PC-3 (cell line): ENCODE data around the gene MANF. TPM values are rescaled to one million over a fixed set of nuclear protein-coding genes. Genes with fewer than 3 reads are reported as not detected.

Source experiments
- ATAC-seq: fragments of 200-7000 bp; cut with Tn5 transposase; 2 replicates; pipeline ENCODE4 v1.9.1; 2020; ENCODE audit warnings: mild to moderate bottlenecking, moderate library complexity
- BruUV-seq: library from RNA; stranded (reverse); fragments of 400-500 nt; replicated peaks from 2 replicates; lab custom pipeline; 2021; lab: Mats Ljungman, UMichigan
- CTCF ChIA-PET: fragments of 300-600 bp; sonication (Branson Sonifier 250); formaldehyde crosslinking; loops from one replicate; lab custom pipeline; 2022; ENCODE audit warnings: antibody characterized with exemption; lab: Charles Lee
- POLR2A ChIA-PET: fragments of 300-600 bp; sonication (Branson Sonifier 250); formaldehyde crosslinking; loops from one replicate; lab custom pipeline; 2022; ENCODE audit warnings: antibody characterized with exemption; ENCODE audit not compliant: unreplicated experiment; lab: Charles Lee
- DNase-seq: peaks from one replicate; pipeline ENCODE4 v3.0.0-alpha.2; 2015
- H2AFZ ChIP-seq: fragments of 300-600 bp; sonication (generic); 2 replicates; pipeline ENCODE4 v1.6.0; 2016; ENCODE audit warnings: antibody characterized with exemption, low read length
- H3F3A ChIP-seq: fragments of 300-600 bp; sonication (generic); one replicate; pipeline ENCODE4 v1.6.0; 2017; ENCODE audit warnings: antibody characterized with exemption, low read length, control low read depth, mild to moderate bottlenecking; ENCODE audit not compliant: unreplicated experiment
- H3K27ac ChIP-seq: fragments of 300-600 bp; sonication (generic); 2 replicates; pipeline ENCODE4 v1.5.1; 2016; ENCODE audit warnings: mild to moderate bottlenecking, low read length
- H3K27me3 ChIP-seq: fragments of 300-600 bp; sonication (generic); 2 replicates; pipeline ENCODE4 v1.6.1; 2016; ENCODE audit warnings: low read length, mixed read lengths
- H3K36me3 ChIP-seq: fragments of 300-600 bp; sonication (generic); 2 replicates; pipeline ENCODE4 v1.6.1; 2016; ENCODE audit warnings: low read depth, mixed run types, low read length, mixed read lengths
- H3K4me1 ChIP-seq: fragments of 300-600 bp; sonication (generic); 2 replicates; pipeline ENCODE4 v1.5.1; 2016; ENCODE audit warnings: low read length; ENCODE audit not compliant: insufficient read depth
- H3K4me2 ChIP-seq: fragments of 300-600 bp; sonication (generic); 2 replicates; pipeline ENCODE4 v1.6.0; 2016; ENCODE audit warnings: low read length
- H3K4me3 ChIP-seq: fragments of 300-600 bp; sonication (generic); 2 replicates; pipeline ENCODE4 v1.5.1; 2016; ENCODE audit warnings: mild to moderate bottlenecking, low read length, mixed read lengths
- H3K79me2 ChIP-seq: fragments of 300-600 bp; sonication (generic); 2 replicates; pipeline ENCODE4 v1.6.1; 2017; ENCODE audit warnings: low read length, mixed read lengths
- H3K9ac ChIP-seq: fragments of 300-600 bp; sonication (generic); 2 replicates; pipeline ENCODE4 v1.6.0; 2016; ENCODE audit warnings: mild to moderate bottlenecking, low read length
- H3K9me2 ChIP-seq: fragments of 300-600 bp; sonication (generic); replicated peaks from 2 replicates; pipeline ENCODE4 v1.6.1; 2016; ENCODE audit warnings: mixed run types, low read length, mixed read lengths
- H3K9me3 ChIP-seq: fragments of 300-600 bp; sonication (generic); 2 replicates; pipeline ENCODE4 v1.6.1; 2016; ENCODE audit warnings: low read length, mixed read lengths
- H4K20me1 ChIP-seq: fragments of 300-600 bp; sonication (generic); 2 replicates; pipeline ENCODE4 v1.6.1; 2016; ENCODE audit warnings: low read length, mixed read lengths
- EZH2 ChIP-seq: fragments of 300-600 bp; sonication (generic); IDR thresholded peaks from one replicate; pipeline ENCODE4 v1.6.1; 2017; ENCODE audit warnings: antibody characterized with exemption, mild to moderate bottlenecking, low read length; ENCODE audit not compliant: unreplicated experiment
- EZH2phosphoT487 ChIP-seq: fragments of 300-600 bp; sonication (generic); IDR thresholded peaks from 2 replicates; pipeline ENCODE4 v1.6.1; 2018; ENCODE audit warnings: mild to moderate bottlenecking, antibody characterized with exemption, low read length, borderline replicate concordance
- intact Hi-C: fragments of 100-400 bp; cut with micrococcal nuclease; formaldehyde crosslinking; loops from 2 replicates; pipeline ENCODE4 v1.9.0; 2023
- total RNA-seq: library from RNA; depleted of rRNA; stranded (reverse); fragments of >200 nt; gene quantifications from 2 replicates; pipeline ENCODE4 v1.2.3, GENCODE V29; 2014
- TF ChIP-seq, protein P1 (sequence below): fragments of 300-600 bp; sonication (generic); conservative IDR thresholded peaks from 2 replicates; pipeline ENCODE4 v1.5.1; 2017; ENCODE audit warnings: antibody characterized with exemption, low read depth, mild to moderate bottlenecking, low read length

MANF gene
- total RNA-seq, 1 experiment from 2014 or later = 200 TPM

DNA sequence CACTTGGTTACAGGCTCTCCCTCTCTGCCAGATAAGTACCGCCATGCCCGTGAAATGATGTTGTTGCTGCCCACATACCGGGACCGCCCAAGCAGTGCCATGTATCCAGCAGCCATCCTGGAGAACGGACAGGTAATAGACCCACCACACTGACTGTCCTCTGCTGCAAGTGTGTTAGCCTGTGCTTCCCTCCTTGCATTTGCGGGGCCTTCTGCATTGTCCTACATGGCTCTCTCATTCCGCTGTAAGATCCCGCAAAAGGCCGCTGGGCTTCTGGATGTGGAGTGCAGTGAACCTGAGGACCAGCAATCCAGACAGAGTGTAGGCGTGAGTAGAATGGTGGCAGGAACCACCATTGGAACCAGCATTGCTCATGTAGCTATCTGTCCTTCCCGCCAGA, 10.6 kb upstream of the MANF start:
- Histone ChIP-seq H3F3A (no peaks in the 10 kb centered on the region), H3K79me2 (no peaks in the 10 kb centered on the region), H3K4me3 (no peak overlapping the region), H4K20me1 (no peaks in the 10 kb centered on the region), H3K9ac (no peak overlapping the region), H2AFZ (no peak overlapping the region), H3K36me3 (no peaks in the 10 kb centered on the region), H3K9me2 (no peaks in the 10 kb centered on the region), H3K4me2 (no peak overlapping the region), H3K27me3 (peaks cover 9% of the 10 kb centered on the region), H3K9me3 (no peaks in the 10 kb centered on the region), H3K4me1 (no peaks in the 10 kb centered on the region), H3K27ac (no peak overlapping the region)
- CTCF ChIA-PET = no interaction called here
- no peak for ATAC-seq
- POLR2A ChIA-PET = no interaction called here
- no TSS peak for BruUV-seq
- DNase-seq = no peak
- intact Hi-C loops = loop anchor here (5.0 kb wide), 2 partner anchors 567 to 697 kb away; no protein-coding TSS in a partner anchor
- TF ChIP-seq, protein P1, sequence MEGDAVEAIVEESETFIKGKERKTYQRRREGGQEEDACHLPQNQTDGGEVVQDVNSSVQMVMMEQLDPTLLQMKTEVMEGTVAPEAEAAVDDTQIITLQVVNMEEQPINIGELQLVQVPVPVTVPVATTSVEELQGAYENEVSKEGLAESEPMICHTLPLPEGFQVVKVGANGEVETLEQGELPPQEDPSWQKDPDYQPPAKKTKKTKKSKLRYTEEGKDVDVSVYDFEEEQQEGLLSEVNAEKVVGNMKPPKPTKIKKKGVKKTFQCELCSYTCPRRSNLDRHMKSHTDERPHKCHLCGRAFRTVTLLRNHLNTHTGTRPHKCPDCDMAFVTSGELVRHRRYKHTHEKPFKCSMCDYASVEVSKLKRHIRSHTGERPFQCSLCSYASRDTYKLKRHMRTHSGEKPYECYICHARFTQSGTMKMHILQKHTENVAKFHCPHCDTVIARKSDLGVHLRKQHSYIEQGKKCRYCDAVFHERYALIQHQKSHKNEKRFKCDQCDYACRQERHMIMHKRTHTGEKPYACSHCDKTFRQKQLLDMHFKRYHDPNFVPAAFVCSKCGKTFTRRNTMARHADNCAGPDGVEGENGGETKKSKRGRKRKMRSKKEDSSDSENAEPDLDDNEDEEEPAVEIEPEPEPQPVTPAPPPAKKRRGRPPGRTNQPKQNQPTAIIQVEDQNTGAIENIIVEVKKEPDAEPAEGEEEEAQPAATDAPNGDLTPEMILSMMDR = no peak
- TF ChIP-seq EZH2phosphoT487 (no peak), EZH2 (no peak)

- Histone ChIP-seq H3F3A (no peaks in the 10 kb centered on the region), H4K20me1 (no peaks in the 10 kb centered on the region), H3K27ac (no peak overlapping the region), H3K79me2 (no peaks in the 10 kb centered on the region), H3K4me2 (no peak overlapping the region), H3K4me1 (no peaks in the 10 kb centered on the region), H3K4me3 (no peak overlapping the region), H3K9ac (no peak overlapping the region), H3K9me3 (no peaks in the 10 kb centered on the region), H3K9me2 (no peaks in the 10 kb centered on the region), H3K36me3 (no peaks in the 10 kb centered on the region), H3K27me3 (peaks cover 2% of the 10 kb centered on the region; the same call in 1 of the 2 replicates), H2AFZ (no peak overlapping the region)
- DNase-seq (no peak), ATAC-seq (no peak)
- no TSS peak for BruUV-seq
- POLR2A ChIA-PET = no interaction called here
- no peak for TF ChIP-seq EZH2
- no peak for TF ChIP-seq EZH2phosphoT487
- TF ChIP-seq, protein P1 = no peak
- CTCF ChIA-PET = no interaction called here
- intact Hi-C loops = no loop called here
Observed at GRCh38 chr3:51375136-51375535, 10.0 kb upstream of the MANF start.

DNA sequence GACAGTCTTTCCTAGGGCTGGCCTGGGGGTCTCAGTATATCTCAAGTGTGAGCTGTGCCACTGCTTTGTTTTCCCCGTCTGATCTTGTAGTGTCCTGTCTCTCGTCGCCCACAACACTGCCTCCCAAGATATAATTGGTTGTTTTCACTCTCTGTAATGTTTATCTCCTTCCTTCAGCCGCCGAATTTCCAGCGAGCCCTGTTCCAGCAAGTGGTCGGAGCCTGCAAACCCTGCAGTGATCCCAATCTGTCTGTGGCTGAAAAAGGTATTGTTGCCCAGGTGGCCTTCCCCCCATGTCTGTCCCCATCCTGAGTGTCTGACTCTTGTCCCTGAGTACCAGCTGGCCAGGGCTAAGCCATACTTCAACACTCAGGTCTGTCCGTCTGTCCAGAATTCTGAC, 9.5 kb upstream of the MANF start:
- no peaks in the 10 kb centered on the region for H3K4me1 ChIP-seq
- H4K20me1 ChIP-seq = no peaks in the 10 kb centered on the region
- no peak overlapping the region for H3K9ac ChIP-seq
- no peaks in the 10 kb centered on the region for H3K79me2 ChIP-seq
- no peaks in the 10 kb centered on the region for H3F3A ChIP-seq
- H3K27me3 ChIP-seq = no peaks in the 10 kb centered on the region
- H3K9me2 ChIP-seq = no peaks in the 10 kb centered on the region
- ChIA-PET CTCF (no interaction called here), POLR2A (no interaction called here)
- DNase-seq (no peak), ATAC-seq (no peak)
- H3K4me2 ChIP-seq = no peak overlapping the region
- no TSS peak for BruUV-seq
- TF ChIP-seq EZH2phosphoT487 = no peak
- TF ChIP-seq, protein P1 = no peak
- TF ChIP-seq EZH2 = no peak
- no peak overlapping the region for H3K4me3 ChIP-seq
- intact Hi-C loops = no loop called here
- no peaks in the 10 kb centered on the region for H3K36me3 ChIP-seq
- H3K27ac ChIP-seq = no peak overlapping the region
- no peak overlapping the region for H2AFZ ChIP-seq
- no peaks in the 10 kb centered on the region for H3K9me3 ChIP-seq
